Hippocampal formation (tissue), 2 donors: ENCODE results near the gene TNNI3K.

ENCODE experiments used
- DNase-seq, 2 donors: peaks; one replicate each; lab custom pipeline; 2025; lab: John Stamatoyannopoulos, UW

TNNI3K gene

DNA sequence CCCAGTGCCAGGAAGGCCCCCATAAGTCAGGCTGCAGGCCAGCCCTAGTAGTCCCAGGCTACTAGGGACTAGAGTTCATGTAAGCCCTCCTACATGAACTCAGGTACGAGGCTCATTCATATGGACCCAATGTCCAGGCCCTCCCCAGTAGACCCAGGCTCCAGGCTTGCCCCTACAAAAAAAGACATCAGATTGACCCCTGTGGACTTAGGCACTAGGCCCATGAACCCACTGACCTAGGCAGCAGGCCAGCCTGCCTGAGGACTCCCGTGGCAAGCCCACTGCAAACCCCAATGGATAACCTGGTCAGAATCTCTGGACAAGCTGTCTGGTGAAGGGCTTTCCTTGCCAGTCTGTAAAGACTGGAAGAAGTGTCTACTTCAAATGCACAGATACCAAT is 51.2 kb downstream of the TNNI3K start:
- DNase-seq = no peak

DNA sequence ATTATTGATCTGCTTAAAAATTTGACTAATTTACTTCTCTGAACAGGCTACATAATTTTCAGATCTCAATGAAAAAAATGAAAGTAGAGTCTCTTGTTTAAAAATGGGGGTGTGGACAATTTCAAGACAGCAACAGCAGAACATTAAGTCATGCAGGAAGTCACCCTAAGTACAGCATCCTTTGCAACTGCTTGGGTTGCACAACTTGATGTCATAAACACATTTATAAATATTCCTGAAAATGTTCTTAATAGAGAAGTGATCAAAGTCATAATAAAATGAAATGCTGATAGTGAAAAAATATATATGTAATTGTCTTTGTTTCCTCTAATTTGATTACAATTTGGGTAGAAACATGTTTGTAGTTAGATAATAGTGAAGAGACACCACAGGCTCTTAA is 79.3 kb downstream of the TNNI3K start:
- DNase-seq = no peak

DNA sequence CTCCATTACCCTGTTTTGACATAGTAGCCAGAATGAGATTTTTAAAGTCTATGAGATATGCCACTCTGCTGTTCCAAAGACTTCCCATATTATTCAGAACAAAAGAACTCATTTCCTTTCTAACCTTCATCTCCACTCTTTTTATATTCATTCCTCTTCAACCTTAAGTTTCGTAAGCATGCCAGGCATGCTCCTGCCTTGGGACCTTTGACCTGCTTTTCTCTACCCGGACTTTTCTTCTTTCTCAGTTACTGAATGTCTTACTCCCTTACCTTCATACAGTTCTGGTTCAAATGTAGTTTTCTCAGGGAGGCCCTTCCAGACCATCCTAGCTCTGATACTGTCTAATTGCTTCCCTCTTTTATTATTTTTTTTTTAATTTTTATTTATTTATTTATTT is 81.1 kb downstream of the TNNI3K start:
- no peak for DNase-seq

DNA sequence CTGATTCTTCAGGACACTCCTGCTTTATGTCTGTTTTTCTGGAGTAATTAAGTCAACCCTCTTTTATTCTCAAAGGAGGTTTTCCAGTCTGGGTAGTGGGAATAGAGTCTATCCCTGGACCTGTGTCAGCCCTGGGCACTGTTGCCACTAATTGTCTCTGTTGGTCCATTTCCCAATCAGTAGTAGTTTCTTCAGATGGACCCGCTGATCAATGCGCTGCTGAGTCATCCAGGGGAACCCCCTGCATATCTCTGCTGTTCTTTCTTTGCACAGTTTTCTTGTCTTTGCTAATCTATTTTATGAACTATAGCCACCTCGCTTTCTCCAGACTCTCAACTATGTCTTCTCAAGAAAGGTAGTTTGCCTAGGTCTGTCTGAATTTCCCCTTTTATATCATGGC is 82.5 kb downstream of the TNNI3K start:
- no peak for DNase-seq

DNA sequence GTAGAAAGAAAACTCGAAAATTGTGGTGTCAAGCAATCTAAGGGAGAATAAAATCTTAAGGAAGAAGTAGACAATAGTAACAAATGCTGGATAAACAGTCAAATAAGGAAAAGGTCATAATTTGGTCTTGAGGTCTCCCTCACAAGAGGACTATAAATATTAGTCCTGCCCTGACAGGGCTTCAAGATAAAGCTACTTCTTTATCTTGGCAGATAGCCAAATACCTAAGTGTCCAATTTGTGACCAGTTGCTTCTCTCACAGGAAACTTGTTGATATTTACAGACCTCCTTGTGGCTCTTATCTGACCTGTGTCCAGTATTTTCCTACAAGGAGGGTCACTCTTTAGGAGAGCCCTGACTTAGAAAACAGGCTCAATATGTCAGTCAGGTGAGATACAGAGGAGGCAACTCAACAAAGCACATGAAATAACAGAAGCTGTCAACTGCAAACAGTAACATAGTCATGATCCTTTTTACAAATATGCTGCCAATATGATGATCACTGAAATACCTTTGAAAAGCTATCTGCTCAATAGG is 88.8 kb downstream of the TNNI3K start:
- no peak for DNase-seq

DNA sequence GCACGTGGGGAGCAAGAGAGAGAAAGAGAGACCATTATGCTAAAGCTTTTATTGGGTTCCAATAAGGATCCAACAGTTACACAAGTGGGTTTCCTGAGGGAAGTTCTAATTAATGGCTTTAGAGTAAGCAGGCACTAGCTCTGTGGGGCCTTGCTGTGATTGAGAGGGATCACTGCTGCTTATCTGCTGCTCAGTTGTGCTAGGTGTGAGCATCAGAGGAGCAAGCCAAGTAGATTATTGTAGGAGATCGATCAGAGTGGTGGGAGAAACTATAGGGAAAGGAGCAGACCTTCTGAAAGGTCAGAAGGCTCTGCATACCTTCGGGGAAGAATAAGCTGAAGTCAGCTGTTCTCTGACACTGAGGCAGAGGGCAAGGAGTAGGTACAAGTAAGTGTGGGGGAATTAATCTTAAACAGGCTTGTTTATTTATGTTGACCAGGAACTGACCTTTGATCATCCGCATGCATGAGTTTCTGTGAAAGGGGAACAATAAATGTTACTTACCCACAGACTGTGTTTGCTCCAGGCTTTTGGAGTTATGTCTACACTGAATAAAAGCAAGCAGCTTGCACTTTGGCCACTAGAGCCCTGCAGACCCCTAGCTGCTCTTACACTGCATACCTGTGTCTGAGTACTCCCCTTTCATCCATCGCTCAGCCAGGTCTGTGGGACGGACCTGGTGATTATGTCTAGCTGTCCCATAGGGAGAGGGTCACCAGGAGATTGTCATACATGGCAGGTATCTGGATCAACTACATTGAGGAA is 89.7 kb downstream of the TNNI3K start:
- DNase-seq = no peak

DNA sequence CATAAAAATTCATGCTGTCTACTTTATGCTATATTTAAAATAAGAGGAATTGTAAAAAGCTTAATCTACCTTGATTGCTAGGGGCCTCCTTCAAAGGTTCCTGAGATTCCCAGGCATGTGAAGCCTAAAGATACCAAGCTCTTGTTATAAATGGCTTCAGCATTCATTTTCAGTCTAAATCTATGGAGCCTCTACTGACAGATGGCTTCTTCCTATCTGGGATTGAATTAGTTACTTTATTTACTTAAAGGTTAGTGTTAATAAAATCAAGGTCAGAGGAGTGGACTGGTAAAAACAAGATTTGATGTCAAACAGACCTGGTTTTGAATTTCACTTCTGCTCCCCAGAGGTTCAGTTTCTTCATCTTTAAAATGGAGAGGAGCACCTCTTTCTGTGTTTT is 93.7 kb downstream of the TNNI3K start:
- DNase-seq = no peak

DNA sequence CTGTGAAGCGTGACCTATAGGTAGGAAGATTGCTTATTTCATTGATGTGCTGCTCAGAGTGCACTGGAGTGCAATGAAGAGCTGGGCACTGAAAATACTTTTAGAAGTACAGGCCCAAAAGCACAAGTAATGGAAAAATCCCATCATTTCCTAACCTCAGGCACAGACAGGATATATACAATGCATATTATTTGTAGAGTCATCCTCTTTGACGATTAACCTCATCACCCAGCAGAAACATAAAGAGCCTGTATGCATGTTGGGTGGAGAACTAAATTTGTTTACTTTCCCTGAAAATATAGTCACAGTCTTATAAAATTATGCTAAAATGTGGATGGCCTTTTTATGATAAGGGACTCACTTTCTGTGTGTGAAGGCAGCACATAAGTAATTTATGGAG is 98.1 kb downstream of the TNNI3K start:
- DNase-seq = no peak

DNA sequence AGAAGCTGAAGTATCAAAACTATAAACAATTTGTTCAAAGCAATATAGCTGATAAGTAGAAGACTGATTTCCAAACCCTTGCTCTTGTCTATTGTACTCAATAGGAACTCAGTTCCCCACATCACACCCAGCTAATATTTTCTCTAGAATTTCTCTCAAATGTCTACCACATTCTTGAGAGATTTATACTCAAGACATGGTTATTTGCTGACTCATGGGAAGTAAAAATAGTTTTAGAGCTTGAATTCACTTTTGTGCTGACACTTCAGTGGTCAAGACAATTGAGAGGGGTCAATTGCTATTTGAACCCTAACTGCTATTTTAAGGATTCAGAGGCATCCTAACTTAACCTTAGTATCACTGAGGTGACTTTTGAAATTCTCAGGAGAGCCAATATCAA is 99.0 kb downstream of the TNNI3K start:
- DNase-seq = no peak

DNA sequence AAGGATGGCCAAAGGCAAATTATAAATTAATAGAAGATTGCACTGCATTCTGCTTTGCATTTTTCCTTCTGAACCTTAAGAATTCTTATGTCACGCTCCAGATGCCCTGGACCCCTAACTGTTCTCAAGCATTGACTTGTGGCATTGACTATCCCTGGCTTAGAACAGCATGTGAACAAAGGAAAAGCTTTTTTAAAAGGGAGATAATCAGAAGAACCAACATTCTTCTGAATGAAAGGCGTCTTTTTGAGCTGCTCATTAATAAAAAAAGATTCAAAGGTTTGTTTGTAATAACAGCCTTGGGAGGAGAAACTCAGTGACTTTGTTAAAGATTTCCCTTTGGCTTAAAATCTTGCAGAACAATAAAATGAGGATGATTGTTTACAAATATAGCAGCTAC is 105.5 kb downstream of the TNNI3K start:
- DNase-seq = no peak

DNA sequence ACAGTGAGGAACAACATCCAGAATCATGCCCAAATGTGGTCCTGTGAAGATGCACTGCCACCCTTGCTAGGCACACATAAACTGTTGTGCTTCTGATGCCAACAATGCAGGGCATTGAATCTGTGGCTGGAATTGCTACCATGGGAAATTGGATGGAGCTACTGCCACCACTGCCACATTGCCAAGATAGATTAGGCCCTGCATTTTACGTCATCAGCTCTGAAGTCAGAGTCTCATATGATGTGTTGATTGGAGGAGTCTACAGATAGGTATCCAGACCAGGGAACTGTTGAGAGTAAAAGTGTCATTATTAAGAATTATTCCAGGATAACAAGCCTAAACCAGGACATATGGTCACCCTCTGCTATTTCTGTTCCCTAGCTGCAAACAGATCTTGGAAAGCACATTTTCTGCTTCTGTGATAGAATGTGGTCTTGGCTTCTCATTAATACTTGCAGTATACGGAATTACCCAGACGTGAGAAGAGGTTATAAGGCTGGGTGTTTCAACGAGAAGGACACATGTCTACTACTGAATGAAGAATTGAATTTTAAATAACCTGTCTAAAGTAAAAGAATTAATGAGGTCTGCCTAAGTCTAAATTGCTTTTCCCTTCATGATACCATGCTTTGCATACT is 106.6 kb downstream of the TNNI3K start:
- DNase-seq = no peak

DNA sequence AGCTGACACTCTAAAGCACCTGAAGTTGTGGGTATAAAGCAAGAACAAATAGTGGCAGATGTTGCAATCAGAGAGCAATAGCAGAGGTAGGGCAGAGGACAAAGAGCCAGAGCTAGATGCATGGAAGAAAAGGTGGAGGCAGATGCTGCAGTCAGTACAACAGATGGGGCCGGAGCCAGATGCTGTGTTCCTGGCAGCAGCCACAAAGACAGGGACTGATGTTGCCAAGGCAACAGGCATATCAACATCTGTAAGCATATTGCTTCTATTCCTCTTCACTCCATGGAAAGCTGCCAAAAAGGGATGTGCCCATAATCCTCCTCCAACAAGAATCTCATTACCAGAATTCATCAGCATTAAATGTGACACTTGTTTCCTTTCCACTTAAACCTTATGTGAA is 108.0 kb downstream of the TNNI3K start:
- DNase-seq = no peak

DNA sequence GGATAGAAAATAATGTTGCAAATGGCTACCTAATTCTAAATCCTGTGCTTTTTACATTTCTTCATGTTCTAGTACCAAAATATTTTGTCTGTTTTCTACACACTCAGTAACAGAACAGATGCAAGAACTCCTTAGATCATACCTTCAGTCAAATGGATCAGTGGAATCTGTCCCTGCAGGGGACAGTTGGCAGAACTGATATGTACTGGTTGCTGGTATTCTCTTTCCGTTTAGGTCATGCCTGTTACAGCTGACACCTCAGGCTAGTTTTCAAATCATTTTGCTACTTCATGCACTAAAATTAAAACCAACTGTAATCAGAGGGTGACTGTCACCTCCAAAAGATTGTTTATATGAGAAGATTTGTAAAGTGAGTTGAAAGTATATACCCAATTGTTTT is 109.2 kb downstream of the TNNI3K start:
- DNase-seq = no peak

DNA sequence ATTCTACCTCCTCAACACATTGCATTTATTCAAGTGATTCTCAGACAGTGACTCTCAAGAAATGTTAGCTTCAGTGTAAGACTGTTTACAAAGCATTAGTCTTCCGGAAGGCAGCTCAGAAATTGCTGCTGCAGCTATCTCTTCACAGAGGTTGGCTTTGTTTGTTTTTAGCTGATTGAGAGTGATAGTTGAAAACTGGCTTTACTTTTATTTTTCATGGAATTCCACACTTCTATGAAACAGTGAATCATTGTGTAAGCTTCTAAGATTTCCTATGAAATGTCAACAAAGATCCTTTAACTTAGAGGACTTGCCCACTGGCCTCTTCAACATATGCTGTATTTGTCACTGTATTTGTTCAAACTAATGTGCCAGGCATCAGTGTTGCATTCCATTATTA is 121.3 kb downstream of the TNNI3K start:
- no peak for DNase-seq

DNA sequence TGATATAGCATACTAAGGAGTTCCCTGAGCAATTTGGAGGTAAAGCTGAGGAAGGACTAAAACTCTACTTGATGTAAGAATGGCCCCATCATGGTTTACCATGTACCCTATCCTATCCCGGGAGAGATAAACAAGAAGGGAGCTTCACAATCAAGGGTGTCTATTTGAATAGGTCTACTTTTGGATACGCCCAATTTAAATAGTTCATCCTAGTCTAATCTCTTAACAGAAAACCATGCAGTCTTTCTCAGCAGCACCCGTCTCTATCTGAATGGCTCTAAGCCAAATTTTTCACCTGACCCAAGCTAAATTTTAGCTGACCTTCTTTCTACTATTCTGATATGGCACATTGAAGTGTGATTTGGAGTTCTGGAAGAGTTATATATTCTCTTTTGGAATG is 122.0 kb downstream of the TNNI3K start:
- DNase-seq = no peak

DNA sequence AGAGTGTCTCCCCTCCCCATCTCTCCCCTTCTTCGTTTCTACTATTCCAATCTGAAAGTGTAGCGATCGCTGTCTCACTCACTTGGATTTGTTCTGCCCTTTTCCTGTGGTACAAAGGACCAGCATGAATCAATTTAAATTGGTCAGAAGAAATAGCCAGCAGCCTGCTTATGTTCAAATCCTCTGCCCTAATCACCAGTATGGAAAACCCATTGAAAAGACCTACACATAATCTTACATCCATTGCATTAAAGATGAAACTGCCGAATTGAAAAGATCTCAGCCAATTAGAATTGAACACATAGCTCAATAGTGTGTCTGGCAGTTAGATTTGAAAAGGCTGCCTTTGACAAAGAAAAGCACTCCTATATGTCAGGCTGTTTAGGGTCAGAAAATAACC is 122.6 kb downstream of the TNNI3K start:
- DNase-seq = no peak

DNA sequence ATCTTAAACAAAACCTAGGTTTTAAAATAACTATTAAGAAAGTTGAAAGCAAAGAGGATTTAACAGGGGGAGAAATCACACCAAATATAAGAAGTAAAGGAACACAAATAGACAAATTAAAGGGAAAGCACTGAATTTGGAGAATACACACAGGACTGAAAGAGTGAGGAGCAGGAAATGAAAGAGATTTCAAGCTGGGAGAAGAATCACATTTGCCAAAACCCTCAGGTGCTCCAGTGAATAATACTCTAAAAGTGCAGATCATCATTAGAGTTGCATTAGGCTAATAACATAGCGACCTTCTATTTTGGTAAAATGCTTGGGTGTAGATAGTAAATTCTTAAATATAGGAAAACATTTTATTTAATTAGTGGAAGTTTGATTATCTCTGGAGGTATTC is 127.5 kb downstream of the TNNI3K start:
- DNase-seq = no peak

DNA sequence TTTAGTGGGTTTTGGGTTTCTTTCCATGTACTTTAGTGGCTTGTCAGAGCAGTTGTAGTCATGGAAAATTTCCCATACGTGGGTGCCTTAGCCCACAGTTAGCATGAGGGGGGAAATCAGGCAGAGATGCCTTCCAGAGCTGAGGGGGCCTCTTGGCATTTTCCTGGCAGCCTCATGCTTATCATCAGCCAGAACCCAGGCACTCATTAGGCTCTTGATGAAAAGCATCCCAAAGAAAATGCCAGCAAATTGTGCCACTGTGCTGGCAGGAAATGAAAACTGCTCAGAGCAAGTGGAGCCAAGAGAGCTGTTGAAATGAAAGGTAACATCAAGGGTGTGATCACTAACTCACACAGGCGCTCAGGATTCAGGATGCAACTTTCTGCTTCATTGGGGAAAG is 128.0 kb downstream of the TNNI3K start:
- peak in 1 of 2 donors; percentile 14 for DNase-seq

DNA sequence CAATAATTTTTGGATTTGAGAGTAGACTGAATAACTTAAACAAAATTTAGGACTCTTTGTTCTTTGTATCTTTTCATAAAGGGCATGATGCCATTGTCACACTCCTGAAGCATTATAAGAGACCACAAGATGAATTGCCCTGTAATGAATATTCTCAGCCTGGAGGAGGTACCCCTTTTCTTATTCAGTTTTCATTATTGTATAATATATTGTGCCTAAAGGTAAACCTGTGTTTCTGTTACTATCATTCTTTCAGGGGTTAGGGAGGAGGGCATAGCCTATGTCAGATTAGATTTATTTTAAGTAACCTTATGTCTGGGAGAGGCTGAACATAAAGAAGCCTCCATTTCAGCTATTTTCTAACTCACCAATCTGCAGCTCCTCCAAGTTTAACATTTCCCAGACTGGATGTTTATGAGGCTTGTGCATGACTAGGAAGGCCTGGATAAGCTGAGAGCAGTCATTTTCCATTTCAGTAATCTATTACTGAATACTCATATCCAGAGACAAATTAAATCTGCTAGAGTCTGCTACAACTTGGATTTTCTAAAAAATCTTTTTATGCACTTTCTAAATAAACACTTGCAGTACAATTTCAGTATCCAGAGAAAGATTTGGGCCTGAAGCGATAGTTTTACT is 132.1 kb downstream of the TNNI3K start:
- no peak for DNase-seq

DNA sequence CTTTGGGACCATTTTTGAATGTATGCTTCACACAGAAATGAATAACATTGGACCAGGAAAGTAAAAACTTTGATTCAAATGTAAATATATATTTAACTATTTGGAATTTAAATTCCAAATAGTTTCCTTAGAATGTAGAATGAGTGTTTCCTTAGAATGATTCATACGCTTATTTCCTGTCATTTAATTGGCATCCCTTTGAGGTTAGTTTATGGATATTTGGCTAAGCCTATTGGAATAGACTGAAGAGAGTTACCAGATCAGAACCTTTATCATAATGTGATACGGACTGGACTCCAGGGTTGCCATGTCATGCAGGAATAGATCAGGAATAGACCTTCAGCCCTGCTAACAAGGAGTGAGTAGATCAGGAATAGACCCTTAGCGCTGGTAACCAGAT is 133.1 kb downstream of the TNNI3K start:
- no peak for DNase-seq

DNA sequence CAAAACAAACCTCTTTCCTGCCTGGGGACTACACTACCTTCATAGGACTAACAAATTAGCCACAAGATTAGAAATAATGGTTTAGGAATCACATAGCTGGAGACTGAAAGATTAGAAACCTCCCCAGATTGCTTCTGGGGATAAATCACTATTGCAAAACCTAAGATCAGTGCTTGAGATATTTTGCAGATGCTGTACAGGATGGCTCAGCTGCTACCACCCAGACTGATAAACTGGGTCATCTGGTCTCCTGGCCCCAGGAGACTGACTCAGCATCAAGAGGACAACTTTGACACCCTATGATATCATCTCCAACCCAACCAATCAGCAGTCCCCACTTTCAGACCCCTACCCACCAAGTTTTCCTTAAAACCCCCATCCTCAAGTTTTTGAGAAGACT is 140.2 kb downstream of the TNNI3K start:
- no peak for DNase-seq

DNA sequence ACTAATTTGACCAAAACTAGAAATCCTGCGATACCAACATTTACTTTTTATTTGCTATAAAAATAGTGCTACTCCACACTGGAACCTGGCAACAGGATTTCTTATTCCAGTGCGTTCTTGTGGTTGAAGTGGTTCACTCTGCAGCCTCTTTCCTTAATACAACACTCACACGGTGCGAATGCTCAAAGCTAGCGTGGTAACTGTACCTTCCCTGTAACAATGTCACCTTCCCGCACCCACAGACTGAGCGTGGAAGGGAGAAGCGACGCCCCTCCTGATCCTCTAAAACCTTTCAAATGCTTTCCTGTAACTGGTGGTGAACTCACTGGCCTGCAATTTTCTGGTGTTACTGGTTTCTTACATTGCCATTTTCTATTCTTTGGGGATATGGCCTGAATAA is 145.1 kb downstream of the TNNI3K start:
- DNase-seq = no peak

DNA sequence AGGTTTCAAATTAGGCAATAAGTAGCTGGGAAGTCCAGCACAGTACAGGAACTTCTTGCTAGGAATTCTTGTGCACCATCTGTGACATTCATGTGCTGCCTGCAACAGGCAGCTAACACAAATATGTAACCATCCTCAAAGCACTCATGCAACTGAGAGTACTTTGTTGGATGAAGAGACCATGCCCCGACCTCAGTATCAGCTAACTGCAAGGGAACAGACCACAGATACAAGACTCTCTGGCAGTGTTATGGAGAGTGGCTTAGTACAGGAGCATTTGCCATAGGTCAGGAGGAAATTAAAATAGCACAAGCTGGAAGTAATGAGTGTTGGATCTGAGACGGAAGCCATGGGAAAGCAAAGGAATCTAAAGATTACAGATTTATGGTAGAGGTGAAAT is 153.7 kb downstream of the TNNI3K start:
- DNase-seq = no peak
